Activated naive CD8-positive, alpha-beta T cell treated with anti-CD3 and anti-CD28 coated beads, Interleukin-2, amount 10 ng/mL, durations not matched to agents 7 days and 5 days (primary cell): ENCODE measurements around the gene FIGNL2. TPM values are rescaled to one million over a fixed set of nuclear protein-coding genes. Genes with fewer than 3 reads are reported as not detected.

Source experiments
- ATAC-seq: fragments of 150-1000 bp; cut with Tn5 transposase; one replicate; pipeline ENCODE4 v1.10.0; 2021; ENCODE audit warnings: low read depth, moderate library complexity
- POLR2A ChIA-PET: fragments of 350-600 bp; sonication (Branson Sonifier 250); formaldehyde crosslinking; loops from one replicate; lab custom pipeline; 2021; ENCODE audit warnings: antibody characterized with exemption; lab: Charles Lee
- DNase-seq: peaks from one replicate; pipeline ENCODE4 v3.0.0; 2021
- H3K27ac Mint-ChIP-seq: one replicate; pipeline ENCODE4 v1.8.0; 2022; ENCODE audit warnings: mild to moderate bottlenecking, mixed read lengths
- H3K27me3 Mint-ChIP-seq: one replicate; pipeline ENCODE4 v1.8.0; 2022; ENCODE audit warnings: mild to moderate bottlenecking, moderate library complexity, mixed read lengths
- H3K36me3 Mint-ChIP-seq: one replicate; pipeline ENCODE4 v1.8.0; 2021; ENCODE audit warnings: mild to moderate bottlenecking, mixed read lengths
- H3K4me1 Mint-ChIP-seq: one replicate; pipeline ENCODE4 v1.8.0; 2021; ENCODE audit warnings: mixed read lengths
- H3K4me3 Mint-ChIP-seq: one replicate; pipeline ENCODE4 v1.8.0; 2022; ENCODE audit warnings: mild to moderate bottlenecking, moderate library complexity, mixed read lengths
- H3K9me3 Mint-ChIP-seq: one replicate; pipeline ENCODE4 v1.8.0; 2021; ENCODE audit warnings: mixed read lengths
- total RNA-seq, 2 experiments: library from RNA; stranded (reverse); gene quantifications; one replicate each; pipeline ENCODE4 v1.2.3, GENCODE V29; 2021

FIGNL2 gene
- total RNA-seq: 1 to 10 TPM in 1 of 2 experiments, under 1 TPM in 1; 0.74 to 1.1 TPM

GRCh38 chr12:51848326-51848727 lies at the start of gene FIGNL2:
Gene FIGNL2, minus strand, starts transcription at chr12:51848718. Its CDS starts 26,305 bp downstream, at chr12:51822413.
- Mint-ChIP-seq H3K9me3 (no peaks in the 10 kb centered on the region), H3K4me3 (no peak within 1 kb of the TSS), H3K4me1 (peaks cover 16% of the 10 kb centered on the region), H3K27ac (no peak within 1 kb of the TSS), H3K27me3 (peaks cover 55% of the 10 kb centered on the region), H3K36me3 (no peaks in the 10 kb centered on the region)
- POLR2A ChIA-PET: no interaction called here
- DNase-seq: no peak
- no peak for ATAC-seq

GRCh38 chr12:51897181-51897580 lies 48.7 kb upstream of the FIGNL2 start:
- POLR2A ChIA-PET: no interaction called here
- Mint-ChIP-seq H3K4me1 (peaks cover 1% of the 10 kb centered on the region), H3K9me3 (no peaks in the 10 kb centered on the region), H3K4me3 (no peak overlapping the region), H3K27me3 (peaks cover 10% of the 10 kb centered on the region), H3K36me3 (no peaks in the 10 kb centered on the region), H3K27ac (no peak overlapping the region)
- ATAC-seq (no peak), DNase-seq (no peak)

- Mint-ChIP-seq H3K27me3 (peaks cover 10% of the 10 kb centered on the region), H3K4me1 (peaks cover 1% of the 10 kb centered on the region), H3K36me3 (no peaks in the 10 kb centered on the region), H3K9me3 (no peaks in the 10 kb centered on the region), H3K27ac (no peak overlapping the region), H3K4me3 (no peak overlapping the region)
- DNase-seq (no peak), ATAC-seq (no peak)
- POLR2A ChIA-PET: no interaction called here
These were observed 47.7 kb upstream of the FIGNL2 start for GRCh38 chr12:51896236-51896635.

GRCh38 chr12:51895378-51896135 lies 47.0 kb upstream of the FIGNL2 start:
- peaks cover 1% of the 10 kb centered on the region for H3K4me1 Mint-ChIP-seq
- POLR2A ChIA-PET: no interaction called here
- DNase-seq: no peak
- no peaks in the 10 kb centered on the region for H3K9me3 Mint-ChIP-seq
- H3K27me3 Mint-ChIP-seq: peaks cover 10% of the 10 kb centered on the region
- no peaks in the 10 kb centered on the region for H3K36me3 Mint-ChIP-seq
- H3K27ac Mint-ChIP-seq: peak overlapping the region; percentile 56
- H3K4me3 Mint-ChIP-seq: no peak overlapping the region
- no peak for ATAC-seq

- Mint-ChIP-seq H3K4me3 (no peak overlapping the region), H3K27me3 (peaks cover 7% of the 10 kb centered on the region), H3K27ac (no peak overlapping the region), H3K9me3 (no peaks in the 10 kb centered on the region), H3K36me3 (no peaks in the 10 kb centered on the region), H3K4me1 (peaks cover 1% of the 10 kb centered on the region)
- POLR2A ChIA-PET: no interaction called here
- ATAC-seq (no peak), DNase-seq (no peak)
These were observed 45.3 kb upstream of the FIGNL2 start for GRCh38 chr12:51893786-51894185.

- ATAC-seq (no peak), DNase-seq (no peak)
- Mint-ChIP-seq H3K4me3 (no peak overlapping the region), H3K27me3 (peaks cover 3% of the 10 kb centered on the region), H3K4me1 (peaks cover 1% of the 10 kb centered on the region), H3K9me3 (no peaks in the 10 kb centered on the region), H3K27ac (no peak overlapping the region), H3K36me3 (no peaks in the 10 kb centered on the region)
- POLR2A ChIA-PET: interaction anchor here (0.7 kb wide), 1 partner anchor 20 kb away, joined by 4 read pairs; no protein-coding TSS in a partner anchor
These were observed 43.3 kb upstream of the FIGNL2 start for GRCh38 chr12:51891843-51892242.

- no peak overlapping the region for H3K27ac Mint-ChIP-seq
- no peaks in the 10 kb centered on the region for H3K9me3 Mint-ChIP-seq
These were observed 42.1 kb upstream of the FIGNL2 start for GRCh38 chr12:51890511-51891171.

GRCh38 chr12:51890133-51890464 lies 41.6 kb upstream of the FIGNL2 start:
- H3K4me1 Mint-ChIP-seq: peaks cover 10% of the 10 kb centered on the region
- POLR2A ChIA-PET: no interaction called here

More at GRCh38 chr12:51890511-51891171, 42.1 kb upstream of the FIGNL2 start:
- no peak overlapping the region for H3K4me3 Mint-ChIP-seq
- no peak for ATAC-seq
- peaks cover 6% of the 10 kb centered on the region for H3K36me3 Mint-ChIP-seq
- POLR2A ChIA-PET: no interaction called here
- peaks cover 2% of the 10 kb centered on the region for H3K27me3 Mint-ChIP-seq
- no peak for DNase-seq
- peaks cover 11% of the 10 kb centered on the region for H3K4me1 Mint-ChIP-seq

GRCh38 chr12:51889216-51890132 lies 41.0 kb upstream of the FIGNL2 start:
- peaks cover 10% of the 10 kb centered on the region for H3K4me1 Mint-ChIP-seq
- POLR2A ChIA-PET: no interaction called here
- ATAC-seq (no peak), DNase-seq (no peak)
- peaks cover 8% of the 10 kb centered on the region for H3K36me3 Mint-ChIP-seq
- peaks cover 4% of the 10 kb centered on the region for H3K9me3 Mint-ChIP-seq
- H3K4me3 Mint-ChIP-seq: no peak overlapping the region
- H3K27ac Mint-ChIP-seq: no peak overlapping the region
- H3K27me3 Mint-ChIP-seq: peaks cover 2% of the 10 kb centered on the region

More at GRCh38 chr12:51890133-51890464, 41.6 kb upstream of the FIGNL2 start:
- Mint-ChIP-seq H3K4me3 (no peak overlapping the region), H3K27me3 (peaks cover 2% of the 10 kb centered on the region), H3K9me3 (peaks cover 1% of the 10 kb centered on the region), H3K27ac (no peak overlapping the region), H3K36me3 (peaks cover 8% of the 10 kb centered on the region)
- ATAC-seq: no peak
- no peak for DNase-seq

- POLR2A ChIA-PET: no interaction called here
- peaks cover 6% of the 10 kb centered on the region for H3K9me3 Mint-ChIP-seq
- H3K36me3 Mint-ChIP-seq: peaks cover 8% of the 10 kb centered on the region
- DNase-seq (no peak), ATAC-seq (no peak)
- no peak overlapping the region for H3K27ac Mint-ChIP-seq
- no peaks in the 10 kb centered on the region for H3K27me3 Mint-ChIP-seq
- H3K4me1 Mint-ChIP-seq: peaks cover 11% of the 10 kb centered on the region
- no peak overlapping the region for H3K4me3 Mint-ChIP-seq
These were observed 40.0 kb upstream of the FIGNL2 start for GRCh38 chr12:51888316-51889215.

- peaks cover 8% of the 10 kb centered on the region for H3K36me3 Mint-ChIP-seq
- ATAC-seq (no peak), DNase-seq (no peak)
- H3K4me3 Mint-ChIP-seq: no peak within 1 kb of the TSS
- no peaks in the 10 kb centered on the region for H3K27me3 Mint-ChIP-seq
- POLR2A ChIA-PET: no interaction called here
- H3K27ac Mint-ChIP-seq: no peak within 1 kb of the TSS
- H3K9me3 Mint-ChIP-seq: peaks cover 6% of the 10 kb centered on the region
- H3K4me1 Mint-ChIP-seq: peaks cover 11% of the 10 kb centered on the region
These were observed 39.2 kb upstream of the FIGNL2 start, which contains the start of gene ANKRD33 for GRCh38 chr12:51887476-51888315. Gene ANKRD33, plus strand, starts transcription at chr12:51888103. Its CDS starts 84 bp downstream, at chr12:51888187.
